GM21825 (cell line): ENCODE measurements around the gene B3GNT8.
"Not testable (repeated sequence)": the region's sequence is repeated elsewhere in the genome, so short reads cannot be mapped to it uniquely, and the experiment has no call there.

ENCODE experiments used
- ATAC-seq: cut with Tn5 transposase; IDR thresholded peaks from one replicate; pipeline ENCODE4 v1.9.1; 2021; ENCODE audit warnings: mild to moderate bottlenecking, moderate library complexity; ENCODE audit not compliant: unreplicated experiment

B3GNT8 gene

GRCh38 chr19:41437944-41438574 is 10.9 kb upstream of the B3GNT8 start:
- no peak for ATAC-seq

DNA sequence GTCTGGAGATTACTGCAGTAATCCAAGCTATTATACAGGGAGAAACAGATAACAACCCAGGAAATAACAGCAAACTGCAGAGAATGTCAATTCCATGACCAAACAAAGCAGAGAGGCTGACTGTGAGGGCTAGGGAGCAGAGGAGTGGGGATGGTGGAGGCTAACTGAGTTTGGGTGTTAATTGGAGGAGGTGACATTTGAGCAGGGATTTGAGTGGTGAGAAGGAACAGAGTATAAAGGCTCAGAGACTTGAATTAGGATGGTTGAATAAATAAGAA is 9.4 kb upstream of the B3GNT8 start:
- ATAC-seq = no peak

DNA sequence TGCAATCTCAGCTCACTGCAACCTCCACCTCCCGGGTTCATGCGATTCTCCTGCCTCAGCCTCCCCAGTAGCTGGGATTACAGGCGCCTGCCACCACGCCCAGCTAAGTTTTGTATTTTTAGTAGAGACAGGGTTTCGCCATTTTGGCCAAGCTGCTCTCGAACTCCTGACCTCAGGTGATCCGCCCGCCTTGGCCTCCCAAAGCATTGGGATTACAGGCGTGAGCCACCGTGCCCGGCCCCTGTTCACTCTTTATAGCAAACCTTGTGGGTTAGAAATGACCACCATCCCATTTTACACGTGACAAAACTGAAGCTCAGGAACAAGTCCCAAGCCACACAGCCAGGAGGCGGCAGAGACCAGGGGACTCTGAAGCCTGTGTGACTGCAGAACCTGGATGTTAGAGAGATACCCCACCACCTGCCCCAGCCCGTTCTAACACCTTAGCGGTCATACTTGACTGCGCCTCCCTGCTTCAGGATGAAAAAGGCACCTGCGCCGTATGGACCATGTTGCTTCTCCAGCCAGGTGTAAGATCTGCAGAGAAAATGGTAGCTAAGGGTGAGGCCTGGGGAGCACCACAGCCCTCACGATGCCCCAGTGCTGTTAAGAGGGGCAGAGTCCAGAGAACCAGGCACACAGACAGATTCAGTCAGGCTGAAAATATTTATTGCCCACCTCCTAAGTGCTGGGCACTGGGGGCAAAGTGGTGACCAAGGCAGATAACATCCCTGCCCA is 8.9 kb upstream of the B3GNT8 start:
- no peak for ATAC-seq

GRCh38 chr19:41435376-41435775 is 8.2 kb upstream of the B3GNT8 start:
- not testable (repeated sequence) for ATAC-seq

DNA sequence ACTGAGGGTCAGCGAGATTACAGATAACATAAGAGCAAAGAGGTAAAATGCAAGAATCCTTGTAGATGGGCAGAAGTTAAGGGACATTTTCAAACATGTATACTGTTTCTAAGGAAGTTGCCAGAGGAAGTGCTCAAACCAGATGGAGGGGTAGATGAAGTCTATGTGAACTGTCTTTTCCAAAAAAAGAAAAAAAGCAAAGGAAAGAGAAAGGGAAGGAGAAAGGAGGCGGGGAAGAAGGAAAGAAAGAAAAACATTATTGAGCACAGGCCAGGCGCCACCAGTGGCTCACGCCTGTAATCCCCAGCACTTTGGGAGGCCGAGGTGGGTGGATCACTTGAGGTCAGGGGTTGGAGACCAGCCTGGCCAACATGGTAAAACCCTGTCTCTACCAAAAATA is 7.3 kb upstream of the B3GNT8 start:
- no peak for ATAC-seq

- ATAC-seq = no peak
Observed at GRCh38 chr19:41433171-41433570, 6.0 kb upstream of the B3GNT8 start.

DNA sequence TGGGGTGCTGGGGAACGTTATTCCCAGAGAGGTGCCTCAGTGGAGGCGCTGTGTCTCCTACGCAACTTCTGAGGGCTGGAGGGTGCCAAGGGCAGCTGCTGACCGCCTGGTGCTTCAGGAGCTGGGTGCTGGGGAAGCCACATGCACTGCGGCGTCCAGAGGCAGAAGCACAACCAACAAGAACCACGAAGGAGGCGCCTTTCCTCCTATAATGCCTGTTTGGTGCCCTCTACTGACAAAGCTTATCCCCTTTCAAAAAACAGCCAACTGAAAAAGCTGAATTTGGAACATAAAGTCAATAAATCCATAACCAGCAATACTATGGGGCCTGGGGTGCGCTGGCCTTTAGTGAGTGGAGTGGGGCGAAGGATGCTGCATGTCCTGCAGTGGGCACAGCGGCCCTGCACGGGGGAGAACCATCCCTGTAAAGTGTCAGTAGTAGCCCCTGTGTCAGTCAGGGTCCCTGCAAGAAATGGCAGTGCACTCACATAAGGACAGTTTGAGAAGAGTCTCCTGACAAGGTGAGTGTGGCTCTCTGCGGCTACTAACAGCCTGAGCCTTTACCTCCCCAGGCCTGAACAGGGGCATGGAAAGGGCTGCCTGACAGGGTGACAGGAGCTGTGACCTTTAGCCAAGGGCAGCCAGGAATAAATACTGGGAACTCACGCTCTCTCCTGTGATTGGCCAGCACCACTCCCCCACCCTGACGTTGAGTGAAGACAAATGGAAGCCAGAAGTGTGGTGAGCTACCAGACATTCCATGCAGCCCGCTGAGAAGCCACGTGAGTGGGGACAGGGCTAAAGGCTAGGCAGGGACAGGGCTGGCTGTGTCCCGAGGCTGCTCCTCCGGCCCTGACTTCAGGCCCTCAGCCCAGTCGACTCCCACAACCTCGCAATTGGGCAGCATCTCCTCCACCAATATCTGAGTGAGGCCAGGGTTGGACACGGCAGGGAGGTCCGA is 4.5 kb upstream of the B3GNT8 start:
- no peak for ATAC-seq

DNA sequence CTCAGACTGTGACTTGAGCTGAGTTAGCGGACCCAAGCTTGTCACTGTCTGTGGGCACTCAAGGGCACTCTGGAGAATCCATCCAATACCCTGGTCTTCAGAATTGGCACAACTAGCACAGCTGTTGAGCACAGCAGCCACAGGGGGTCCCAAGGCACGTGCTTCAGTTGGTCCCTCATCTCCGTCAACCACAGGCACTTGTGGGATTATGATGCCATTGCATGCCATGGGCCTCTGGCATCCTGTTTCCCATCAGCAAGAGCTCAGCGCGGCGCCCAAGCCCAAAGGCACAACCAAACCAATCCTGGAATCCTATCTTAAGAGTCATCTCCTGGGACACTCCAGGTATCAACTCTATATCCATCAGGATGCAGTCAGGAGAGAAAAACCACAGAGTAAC is 3.7 kb upstream of the B3GNT8 start:
- ATAC-seq = no peak

- ATAC-seq = no peak
Observed at GRCh38 chr19:41428481-41428859, 1.3 kb upstream of the B3GNT8 start.

DNA sequence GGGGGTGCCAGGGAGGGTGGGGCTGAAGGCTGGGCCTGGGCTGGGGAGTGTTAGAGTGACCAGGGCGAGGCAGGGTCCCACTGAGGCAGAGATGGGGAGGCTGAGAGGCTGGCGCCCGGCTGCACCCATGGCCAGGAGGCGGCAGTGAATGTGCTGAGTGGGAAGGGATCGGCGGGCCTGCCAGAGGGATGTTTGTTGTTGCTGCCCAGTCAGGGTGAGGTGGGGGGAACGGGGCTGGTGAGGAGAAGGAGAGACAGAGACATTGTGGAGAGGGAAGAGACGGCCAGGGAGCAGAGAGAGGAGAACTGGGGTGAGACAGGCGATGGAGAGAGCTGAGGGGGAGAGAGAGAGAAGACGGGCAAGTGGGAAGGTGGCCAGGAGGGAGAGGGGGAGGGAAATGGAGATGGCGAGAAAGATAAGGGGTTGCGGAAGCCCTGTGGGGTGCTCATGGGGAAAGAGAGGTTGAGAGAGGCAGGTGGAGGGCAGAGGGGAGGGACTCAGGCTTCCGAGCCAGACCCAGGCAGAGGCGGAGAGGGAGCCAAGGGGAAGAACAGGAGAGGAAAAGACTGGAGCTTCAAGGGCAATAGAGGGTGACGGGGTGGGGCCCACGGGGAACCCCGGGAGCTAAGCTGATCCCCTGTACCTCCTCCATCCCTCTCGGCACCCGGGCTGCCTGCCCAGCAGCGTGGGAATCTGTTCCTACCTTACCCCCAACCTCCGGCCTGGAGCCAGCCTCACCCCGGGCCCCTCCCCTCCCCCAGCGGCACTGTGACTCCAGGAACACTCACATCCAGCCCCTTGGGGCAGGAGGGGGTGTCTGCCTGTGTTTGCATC is 690 bp upstream of the B3GNT8 start:
- no peak for ATAC-seq

- ATAC-seq = no peak
Observed at GRCh38 chr19:41426116-41426841, 895 bp downstream of the B3GNT8 start.

GRCh38 chr19:41425174-41426115 is 1.7 kb downstream of the B3GNT8 start:
- ATAC-seq = no peak

GRCh38 chr19:41424335-41425173 is 2.6 kb downstream of the B3GNT8 start:
- no peak for ATAC-seq

DNA sequence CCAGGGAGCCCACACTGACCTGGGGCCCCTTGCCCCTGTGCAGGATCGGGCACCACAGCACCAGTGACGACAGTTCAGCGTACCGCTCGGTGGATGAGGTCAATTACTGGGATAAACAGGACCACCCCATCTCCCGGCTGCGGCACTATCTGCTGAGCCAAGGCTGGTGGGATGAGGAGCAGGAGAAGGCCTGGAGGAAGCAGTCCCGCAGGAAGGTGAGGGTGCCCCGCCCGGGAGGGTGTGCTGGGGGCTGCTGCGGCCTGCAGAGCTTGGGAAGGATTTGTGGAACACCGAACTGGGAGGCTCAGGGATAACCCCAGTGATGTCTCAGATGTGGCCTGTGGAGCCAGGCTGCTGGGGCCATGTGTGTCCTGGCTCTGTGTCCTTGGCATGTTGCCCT is 4.2 kb downstream of the B3GNT8 start:
- ATAC-seq = no peak

DNA sequence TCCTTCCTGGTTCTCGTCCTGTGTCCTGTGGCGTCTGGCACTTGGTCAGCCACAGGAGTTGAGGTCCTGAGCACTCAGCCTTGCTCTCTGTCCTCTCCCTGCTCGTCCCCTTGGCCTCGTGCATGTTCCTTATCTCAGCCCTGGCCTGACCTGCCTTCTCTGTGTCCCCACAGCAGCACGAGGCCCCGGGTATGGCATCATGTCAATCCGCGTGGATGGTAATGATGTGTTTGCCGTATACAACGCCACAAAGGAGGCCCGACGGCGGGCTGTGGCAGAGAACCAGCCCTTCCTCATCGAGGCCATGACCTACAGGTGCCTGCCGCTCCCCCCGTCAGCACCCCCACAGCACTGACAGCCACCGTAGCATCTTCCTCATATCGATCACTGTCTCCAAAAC is 4.7 kb downstream of the B3GNT8 start:
- ATAC-seq = no peak

DNA sequence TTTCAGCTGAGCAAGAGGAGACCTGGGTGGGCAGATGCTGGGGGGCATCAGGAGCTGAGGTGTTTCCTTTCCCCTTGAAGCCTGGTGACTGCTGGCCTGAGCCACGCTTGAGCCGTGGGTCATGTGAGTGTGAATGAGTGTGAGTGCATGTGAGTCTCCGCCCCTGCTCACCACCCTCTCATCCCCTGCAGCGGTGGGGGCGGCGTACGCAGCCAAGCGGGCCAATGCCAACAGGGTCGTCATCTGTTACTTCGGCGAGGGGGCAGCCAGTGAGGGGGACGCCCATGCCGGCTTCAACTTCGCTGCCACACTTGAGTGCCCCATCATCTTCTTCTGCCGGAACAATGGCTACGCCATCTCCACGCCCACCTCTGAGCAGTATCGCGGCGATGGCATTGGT is 5.2 kb downstream of the B3GNT8 start:
- no peak for ATAC-seq

- no peak for ATAC-seq
Observed at GRCh38 chr19:41421314-41421713, 5.9 kb downstream of the B3GNT8 start.

DNA sequence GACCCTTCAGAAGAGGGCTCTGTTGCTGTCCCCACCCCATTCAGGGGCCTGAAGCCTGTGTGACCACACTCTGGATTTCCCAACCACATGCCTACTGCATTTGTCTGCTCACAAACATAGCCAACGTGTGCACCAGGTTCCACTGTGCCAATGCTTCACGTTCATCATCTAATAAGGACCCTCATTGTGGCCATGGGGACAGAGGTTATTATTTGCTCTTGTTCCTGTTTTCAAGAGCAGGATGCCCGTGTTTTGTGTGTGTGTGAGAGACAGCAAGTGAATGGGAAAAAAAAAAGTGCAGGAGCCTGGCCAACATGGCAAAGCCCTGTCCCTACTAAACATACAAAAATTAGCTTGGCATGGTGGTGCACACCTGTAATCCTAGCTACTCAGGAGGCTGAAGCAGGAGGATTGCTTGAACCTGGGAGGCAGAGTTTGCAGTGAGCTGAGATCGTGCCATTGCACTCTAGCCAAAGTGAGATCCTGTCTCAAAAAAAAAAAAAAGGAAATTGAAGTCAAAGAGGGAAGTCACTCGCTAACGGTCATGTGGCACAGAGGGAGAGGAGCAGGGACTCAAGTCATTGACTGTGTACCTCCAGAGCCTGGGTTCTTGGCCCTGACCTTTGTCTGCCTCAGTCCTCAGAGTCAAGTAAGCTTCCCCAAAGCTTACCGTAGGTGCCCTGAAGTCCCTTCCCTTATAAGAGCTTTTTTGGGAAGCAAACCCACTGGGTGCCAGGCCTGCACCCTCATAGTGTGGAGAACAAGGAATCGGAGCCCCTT is 6.9 kb downstream of the B3GNT8 start:
- ATAC-seq = no peak
